ENCODE results near the gene FOXP4.

- no peak for TF ChIP-seq POLR2A (IDR thresholded peaks at IDR 0.05; ENCODE audit: low read length)
- TF ChIP-seq GATA1 (IDR thresholded peaks at IDR 0.05; ENCODE audit: low read depth, low read length) = no peak
These were observed 98.9 kb downstream of the FOXP4 start for GRCh38 chr6:41645007-41645618.
